Upper lobe of left lung (tissue), 6 donors: ENCODE measurements around the gene ZAP70. TPM values are rescaled to one million over a fixed set of nuclear protein-coding genes. Genes with fewer than 3 reads are reported as not detected.

Experiments
- ATAC-seq, 2 donors: fragments of 200-7000 bp; cut with Tn5 transposase; one replicate each; pipeline ENCODE4 v1.9.1; 2022; ENCODE audit warnings: mild to moderate bottlenecking in 2 of 2, moderate library complexity in 2 of 2; ENCODE audit not compliant: low FRiP score in 2 of 2
- DNase-seq, 2 donors: peaks; one replicate each; pipeline ENCODE4 v3.0.0-alpha.2; 2019 to 2020
- H3K27ac ChIP-seq, 4 donors: fragments of 200-600 bp; sonication (generic); one replicate each; pipeline ENCODE4 v1.5.1; 2016 to 2019
- H3K27me3 ChIP-seq, 4 donors: fragments of 200-600 bp; sonication (generic); one replicate each; pipeline ENCODE4 v1.5.1; 2017 to 2019
- H3K36me3 ChIP-seq, 4 donors: fragments of 200-600 bp; sonication (generic); one replicate each; pipeline ENCODE4 v1.5.1; 2016 to 2019
- H3K4me1 ChIP-seq, 4 donors: fragments of 200-600 bp; sonication (generic); one replicate each; pipeline ENCODE4 v1.5.1; 2018 to 2019
- H3K4me3 ChIP-seq, 4 donors: fragments of 200-600 bp; sonication (generic); one replicate each; pipeline ENCODE4 v1.5.1; 2017 to 2019; ENCODE audit warnings: mild to moderate bottlenecking in 2 of 4, moderate library complexity in 1 of 4
- H3K9me3 ChIP-seq, 4 donors: fragments of 200-600 bp; sonication (generic); one replicate each; pipeline ENCODE4 v1.5.1; 2018 to 2019
- EP300 ChIP-seq, 4 donors: sonication (generic); formaldehyde crosslinking; IDR thresholded peaks; one replicate each; pipeline ENCODE4 v1.5.1; 2017; ENCODE audit warnings: antibody characterized with exemption in 4 of 4, control low read depth in 2 of 4
- POLR2A ChIP-seq, 4 donors: fragments of 450-650 bp; IDR thresholded peaks; one replicate each; pipeline ENCODE4 v1.5.1; 2016 to 2017; ENCODE audit warnings: antibody characterized with exemption in 4 of 4, mild to moderate bottlenecking in 2 of 4
- POLR2AphosphoS5 ChIP-seq, 2 donors: sonication (generic); formaldehyde crosslinking; IDR thresholded peaks; one replicate each; pipeline ENCODE4 v1.5.1; 2017; ENCODE audit warnings: antibody characterized with exemption in 2 of 2
- WGBS, 2 donors: methylation state at CpG; one replicate each; pipeline ENCODE4 v1.1.5; 2017 to 2018; 5-methylcytosine and 5-hydroxymethylcytosine counted together
- total RNA-seq, 6 donors: library from RNA; depleted of rRNA in 4 of 6; stranded (reverse); fragments of >200 nt in 4 of 6; gene quantifications; one replicate each; pipeline versions ENCODE4 v1.1.0 to v1.2.1, GENCODE V29; 2016 to 2021
- TF ChIP-seq, protein P1 (sequence below), 6 experiments: fragments of 450-650 bp in 4 of 6; fragments of 200-600 bp in 2 of 6; sonication (generic) in 2 of 6; IDR thresholded peaks; one replicate each; pipeline ENCODE4 v1.5.1; 2016 to 2019; ENCODE audit warnings: antibody characterized with exemption in 6 of 6
- donor health status: DM: no; HTN: no; CAD: no; lungs with moderate emphysema.
- donor health status: DM: no; HTN: yes; CAD: no; lungs with severe emphysema.

Gene ZAP70
- total RNA-seq, 6 donors from 2014 or later, result 6.4 to 88.0 (median 11.3) TPM

DNA sequence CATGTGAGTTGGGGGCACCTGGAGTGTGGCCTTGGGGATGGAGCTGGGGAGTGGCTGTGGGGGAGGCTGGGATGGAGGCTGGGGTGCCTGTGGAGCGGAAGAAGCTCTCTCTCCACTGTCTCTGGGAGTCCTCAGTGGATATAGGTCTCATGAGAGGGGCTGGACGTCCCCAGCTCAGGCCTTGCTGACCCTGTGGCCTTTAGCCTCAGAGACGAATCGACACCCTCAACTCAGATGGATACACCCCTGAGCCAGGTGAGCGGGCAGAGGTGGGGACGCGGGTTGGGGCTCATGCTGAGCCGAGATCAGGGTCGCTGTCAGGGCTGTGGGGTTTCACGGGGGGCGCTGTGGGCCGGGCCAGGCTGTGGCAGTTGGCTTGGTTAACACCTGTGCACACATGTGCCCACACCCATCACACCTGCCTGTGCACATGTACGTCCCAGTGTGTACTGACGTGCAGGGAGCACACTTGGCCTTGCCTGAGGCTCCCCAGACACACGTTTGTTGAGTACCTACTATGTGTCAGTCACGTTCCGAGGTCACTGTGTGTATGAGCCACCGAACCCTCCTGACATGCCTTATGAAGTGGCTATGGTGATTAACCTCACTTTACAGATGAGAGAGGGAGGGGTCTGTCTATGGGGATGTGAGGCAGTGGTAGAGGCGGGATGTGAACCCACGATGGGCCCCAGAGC, 20.1 kb downstream of the ZAP70 start:
- Histone ChIP-seq H3K27me3 (no peaks in the 10 kb centered on the region), H3K9me3 (peaks cover 0 to 10% (median 8%) of the 10 kb centered on the region in 4 donors), H3K36me3 (no peaks in the 10 kb centered on the region), H3K27ac (no peak overlapping the region), H3K4me3 (no peak overlapping the region), H3K4me1 (no peaks in the 10 kb centered on the region)
- TF ChIP-seq POLR2A (IDR thresholded peaks at IDR 0.05) (no peak), POLR2AphosphoS5 (IDR thresholded peaks at IDR 0.05) (no peak), EP300 (IDR thresholded peaks at IDR 0.05) (no peak)
- TF ChIP-seq, protein P1, sequence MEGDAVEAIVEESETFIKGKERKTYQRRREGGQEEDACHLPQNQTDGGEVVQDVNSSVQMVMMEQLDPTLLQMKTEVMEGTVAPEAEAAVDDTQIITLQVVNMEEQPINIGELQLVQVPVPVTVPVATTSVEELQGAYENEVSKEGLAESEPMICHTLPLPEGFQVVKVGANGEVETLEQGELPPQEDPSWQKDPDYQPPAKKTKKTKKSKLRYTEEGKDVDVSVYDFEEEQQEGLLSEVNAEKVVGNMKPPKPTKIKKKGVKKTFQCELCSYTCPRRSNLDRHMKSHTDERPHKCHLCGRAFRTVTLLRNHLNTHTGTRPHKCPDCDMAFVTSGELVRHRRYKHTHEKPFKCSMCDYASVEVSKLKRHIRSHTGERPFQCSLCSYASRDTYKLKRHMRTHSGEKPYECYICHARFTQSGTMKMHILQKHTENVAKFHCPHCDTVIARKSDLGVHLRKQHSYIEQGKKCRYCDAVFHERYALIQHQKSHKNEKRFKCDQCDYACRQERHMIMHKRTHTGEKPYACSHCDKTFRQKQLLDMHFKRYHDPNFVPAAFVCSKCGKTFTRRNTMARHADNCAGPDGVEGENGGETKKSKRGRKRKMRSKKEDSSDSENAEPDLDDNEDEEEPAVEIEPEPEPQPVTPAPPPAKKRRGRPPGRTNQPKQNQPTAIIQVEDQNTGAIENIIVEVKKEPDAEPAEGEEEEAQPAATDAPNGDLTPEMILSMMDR (IDR thresholded peaks at IDR 0.05), result no peak
- DNase-seq (peak in 1 of 2 donors; percentile 77), ATAC-seq (no peak)
- 79 to 90% methylated on average over 8 to 20 of the region's 20 CpGs for WGBS, 2 donors

DNA sequence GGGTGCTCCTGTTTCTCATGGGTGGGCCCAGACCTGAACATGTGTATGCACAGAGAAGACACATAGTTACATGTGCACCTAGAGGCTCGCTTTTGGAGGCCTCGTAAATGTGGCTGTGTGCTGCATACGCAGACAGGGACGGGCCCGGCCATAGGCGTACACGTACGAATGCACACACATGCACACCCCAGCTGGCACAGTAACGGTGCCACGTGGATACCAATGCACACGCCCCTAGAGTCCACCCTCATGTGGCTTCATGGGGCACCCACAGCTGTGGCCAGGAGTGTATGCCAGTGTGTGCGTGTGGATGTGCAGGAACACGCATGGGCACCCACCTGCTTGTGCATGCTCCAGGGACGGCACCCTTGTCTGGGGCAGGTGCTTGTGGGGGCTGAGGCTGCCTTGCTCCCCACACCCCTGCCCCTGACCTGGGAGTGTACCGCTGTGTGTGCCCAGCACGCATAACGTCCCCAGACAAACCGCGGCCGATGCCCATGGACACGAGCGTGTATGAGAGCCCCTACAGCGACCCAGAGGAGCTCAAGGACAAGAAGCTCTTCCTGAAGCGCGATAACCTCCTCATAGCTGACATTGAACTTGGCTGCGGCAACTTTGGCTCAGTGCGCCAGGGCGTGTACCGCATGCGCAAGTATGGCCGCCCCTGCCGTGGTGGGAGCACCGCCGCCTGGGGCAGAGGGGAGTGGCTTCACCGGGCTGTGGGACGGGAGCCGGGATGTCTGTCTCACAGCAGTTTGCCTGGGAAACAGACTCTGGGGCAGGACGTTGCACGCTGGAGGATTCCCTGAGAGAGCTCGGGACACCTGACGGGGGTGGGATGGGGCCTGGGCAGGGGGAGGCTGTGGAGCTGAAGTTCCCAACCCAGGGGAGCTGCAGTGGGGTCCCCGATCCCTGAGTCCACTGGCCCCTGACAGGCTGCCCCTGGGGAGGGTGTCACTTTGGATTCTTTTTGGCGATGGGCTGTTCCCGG, 21.0 kb downstream of the ZAP70 start:
- H3K4me3 ChIP-seq, result no peak overlapping the region
- no peak overlapping the region for H3K27ac ChIP-seq
- ATAC-seq (no peak), DNase-seq (peak; percentile 16 to 62)
- H3K9me3 ChIP-seq, result peaks cover 0 to 10% (median 8%) of the 10 kb centered on the region in 4 donors
- no peak for TF ChIP-seq POLR2AphosphoS5 (IDR thresholded peaks at IDR 0.05)
- TF ChIP-seq, protein P1 (IDR thresholded peaks at IDR 0.05), result no peak
- TF ChIP-seq EP300 (IDR thresholded peaks at IDR 0.05), result no peak
- TF ChIP-seq POLR2A (IDR thresholded peaks at IDR 0.05), result no peak
- H3K36me3 ChIP-seq, result no peaks in the 10 kb centered on the region
- WGBS, 2 donors, result 95% methylated on average over 17 to 41 of the region's 44 CpGs
- no peaks in the 10 kb centered on the region for H3K4me1 ChIP-seq
- H3K27me3 ChIP-seq, result no peaks in the 10 kb centered on the region

DNA sequence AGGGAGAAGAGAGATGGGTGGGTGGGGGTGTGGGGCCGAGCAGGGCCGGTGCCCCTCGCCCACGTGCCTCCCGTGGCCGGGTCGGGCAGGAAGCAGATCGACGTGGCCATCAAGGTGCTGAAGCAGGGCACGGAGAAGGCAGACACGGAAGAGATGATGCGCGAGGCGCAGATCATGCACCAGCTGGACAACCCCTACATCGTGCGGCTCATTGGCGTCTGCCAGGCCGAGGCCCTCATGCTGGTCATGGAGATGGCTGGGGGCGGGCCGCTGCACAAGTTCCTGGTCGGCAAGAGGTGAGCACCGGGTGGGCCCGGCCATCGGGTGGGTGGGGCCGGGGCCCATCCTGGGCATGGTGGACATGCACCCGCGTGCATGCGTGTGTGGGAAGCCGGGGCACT, 21.8 kb downstream of the ZAP70 start:
- ATAC-seq, result no peak
- Histone ChIP-seq H3K36me3 (no peaks in the 10 kb centered on the region), H3K4me3 (no peak overlapping the region), H3K27me3 (no peaks in the 10 kb centered on the region), H3K4me1 (no peaks in the 10 kb centered on the region), H3K9me3 (peaks cover 0 to 6% (median 4%) of the 10 kb centered on the region in 4 donors), H3K27ac (no peak overlapping the region)
- TF ChIP-seq, protein P1 (IDR thresholded peaks at IDR 0.05), result no peak
- TF ChIP-seq EP300 (IDR thresholded peaks at IDR 0.05) (no peak), POLR2AphosphoS5 (IDR thresholded peaks at IDR 0.05) (no peak), POLR2A (IDR thresholded peaks at IDR 0.05) (no peak)
- 92 to 96% methylated on average over 14 to 18 of the region's 29 CpGs for WGBS, 2 donors
- peak; percentile 19 to 78 for DNase-seq

DNA sequence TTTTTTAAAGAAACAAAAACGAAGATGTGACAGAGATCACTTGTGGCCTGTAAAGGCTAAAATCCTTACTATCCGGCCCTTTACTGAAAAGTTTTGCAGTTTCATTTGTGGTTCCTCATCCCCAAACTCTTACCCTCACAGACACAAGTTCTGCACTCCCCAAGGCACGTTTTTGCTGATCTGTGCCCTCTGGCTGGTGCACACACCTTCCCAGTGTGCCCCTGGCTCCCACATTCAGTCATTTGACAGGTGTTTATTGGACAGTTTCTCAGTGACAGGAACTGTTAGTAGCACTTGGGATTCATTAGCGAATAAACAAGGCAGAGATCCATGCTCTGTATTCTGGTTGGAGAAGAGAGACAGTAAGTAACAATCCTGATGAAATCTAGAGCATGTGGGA, 22.8 kb downstream of the ZAP70 start:
- 68 to 70% methylated on average over 4 of the region's 4 CpGs for WGBS, 2 donors
- Histone ChIP-seq H3K9me3 (no peaks in the 10 kb centered on the region), H3K4me3 (no peak overlapping the region), H3K27me3 (no peaks in the 10 kb centered on the region), H3K36me3 (no peaks in the 10 kb centered on the region), H3K27ac (no peak overlapping the region), H3K4me1 (peaks cover 0 to 6% (median 0%) of the 10 kb centered on the region in 4 donors)
- DNase-seq (no peak), ATAC-seq (no peak)
- no peak for TF ChIP-seq POLR2AphosphoS5 (IDR thresholded peaks at IDR 0.05)
- no peak for TF ChIP-seq EP300 (IDR thresholded peaks at IDR 0.05)
- TF ChIP-seq, protein P1 (IDR thresholded peaks at IDR 0.05), result no peak
- TF ChIP-seq POLR2A (IDR thresholded peaks at IDR 0.05), result no peak
